KBM-7 (cell line): ENCODE data around the gene AIF1.
A peak's percentile ranks its signal among the peaks of the same experiment; 100 is the strongest.

Source experiments
- DNase-seq: peaks from one replicate; pipeline ENCODE4 v3.0.0-alpha.2; 2015
- in situ Hi-C: fragments of 300-500 bp; cut with MboI; formaldehyde crosslinking; loops from 2 replicates; pipeline ENCODE4 v1.14.3; 2020; ENCODE audit warnings: low sequenced_read_pairs, low pct_unique_long_range_greater_than_20kb, mixed read lengths

Gene AIF1

GRCh38 chr6:31614075-31614619 lies 887 bp upstream of the AIF1 start:
- no peak for DNase-seq
- in situ Hi-C loops, result no loop called here

DNA sequence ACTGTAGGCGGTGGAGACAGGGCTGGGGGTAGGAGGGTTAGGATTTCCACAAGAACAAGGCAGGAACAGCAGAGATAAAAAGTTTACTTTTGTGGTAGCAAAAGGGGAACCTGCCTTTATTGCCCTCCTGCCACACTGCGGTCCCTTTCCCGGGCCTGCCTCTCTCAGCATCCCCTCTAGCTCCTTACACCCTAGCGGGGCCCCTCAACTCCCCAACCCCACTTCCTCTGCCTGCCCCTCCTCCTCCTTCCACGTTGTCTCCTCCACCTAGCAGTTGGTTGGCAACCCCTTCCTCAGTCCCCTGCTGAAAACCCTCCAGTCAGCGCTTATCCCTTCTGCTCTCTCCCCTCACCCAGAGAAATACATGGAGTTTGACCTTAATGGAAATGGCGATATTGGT lies 714 bp downstream of the AIF1 start:
- in situ Hi-C loops, result no loop called here
- peak; percentile 95 for DNase-seq

- in situ Hi-C loops, result no loop called here
- no peak for DNase-seq
Observed at GRCh38 chr6:31617010-31617409, 2.0 kb downstream of the AIF1 start.

GRCh38 chr6:31619805-31620585 lies 5.0 kb downstream of the AIF1 start:
- in situ Hi-C loops, result no loop called here
- DNase-seq, result peak; percentile 100

DNA sequence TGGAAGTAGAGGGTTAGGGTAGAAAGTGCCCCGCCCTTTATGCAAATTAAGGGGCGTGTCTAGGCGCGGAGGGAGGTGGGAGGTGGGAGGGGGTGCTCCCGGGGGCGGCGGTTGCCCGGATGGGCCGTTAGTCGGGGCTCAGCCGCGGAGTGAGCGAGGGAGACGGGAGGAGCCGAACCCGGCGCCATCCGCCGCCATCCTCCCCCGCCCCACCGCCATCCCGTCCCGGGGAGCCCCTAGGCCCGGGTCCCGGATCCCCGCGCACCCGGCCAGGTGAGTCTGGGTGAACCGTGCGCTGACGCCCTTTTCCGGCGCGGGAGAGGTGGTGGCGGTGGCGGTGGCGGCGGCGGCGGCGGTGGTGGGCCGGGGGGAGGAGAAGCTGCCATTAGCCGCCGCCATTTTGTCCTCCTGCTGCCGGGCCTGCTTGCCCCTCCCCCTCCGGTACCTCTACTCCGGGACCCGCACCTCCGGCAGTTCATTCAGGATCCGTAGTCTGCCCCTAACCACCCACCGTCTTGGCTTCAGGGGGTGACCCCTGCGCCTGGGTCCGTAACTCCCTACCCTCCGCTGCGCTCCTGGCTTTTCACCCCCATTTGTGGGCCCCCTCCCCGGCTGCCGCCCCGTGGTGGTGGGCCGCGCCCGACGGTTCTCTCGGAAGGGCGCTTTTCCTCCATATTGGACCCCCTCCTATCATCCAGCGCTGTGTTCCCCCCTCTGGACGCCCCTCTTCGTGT lies 5.7 kb downstream of the AIF1 start, which contains the start of gene PRRC2A:
PRRC2A (plus strand) TSS at position 130 of the 734 bp plus-strand sequence. CDS start 2,075 bp downstream, outside the sequence.
- peak; percentile 66 for DNase-seq
- in situ Hi-C loops, result no loop called here

DNA sequence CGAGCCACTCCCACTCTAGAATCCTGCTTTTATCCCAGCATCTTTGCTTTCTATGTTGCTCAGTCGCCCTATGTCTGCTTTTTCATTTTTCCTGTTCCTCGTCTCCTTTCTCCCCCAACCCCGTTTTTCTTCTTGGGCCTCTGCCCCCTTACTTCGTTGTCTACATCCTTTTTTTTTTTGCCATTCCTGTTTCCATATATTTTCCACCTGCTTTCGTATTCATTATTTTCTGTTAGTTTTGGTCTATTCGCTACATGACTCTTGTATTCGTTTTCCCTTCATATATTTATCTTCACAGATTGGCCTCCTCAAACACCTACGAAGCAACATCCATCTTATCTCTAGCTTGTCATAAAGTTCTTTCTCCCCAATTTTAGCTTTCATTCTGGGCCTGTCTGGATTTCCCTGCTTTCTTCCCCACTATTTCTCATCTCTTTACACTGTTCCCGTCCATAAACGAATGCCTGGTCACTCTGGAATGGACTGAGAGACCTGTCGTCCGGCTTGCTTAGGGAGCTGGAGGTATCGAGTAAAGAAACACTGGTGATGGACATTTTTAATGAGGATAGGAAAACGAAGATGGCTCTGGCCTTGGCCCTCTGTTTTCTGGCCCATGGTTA lies 6.4 kb downstream of the AIF1 start:
- DNase-seq, result no peak
- in situ Hi-C loops, result no loop called here

GRCh38 chr6:31621991-31622390 lies 7.0 kb downstream of the AIF1 start:
- DNase-seq, result no peak
- in situ Hi-C loops, result no loop called here

DNA sequence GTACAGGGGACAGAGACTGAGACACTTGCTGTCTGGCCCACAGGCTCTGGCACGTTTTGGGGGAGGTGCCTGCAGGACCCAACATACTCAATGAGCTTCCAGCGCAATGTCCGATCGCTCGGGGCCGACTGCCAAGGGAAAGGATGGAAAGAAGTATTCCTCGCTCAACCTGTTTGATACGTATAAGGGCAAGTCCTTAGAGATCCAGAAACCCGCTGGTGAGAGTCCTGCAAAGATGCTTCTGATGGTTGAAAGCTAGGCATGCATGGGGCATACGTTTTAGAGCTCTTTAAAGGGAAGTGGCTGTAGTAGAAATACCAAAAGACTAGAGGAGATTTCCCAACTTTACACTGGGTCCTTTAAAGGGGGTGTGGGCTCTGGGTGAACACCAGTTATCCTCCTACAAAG lies 7.7 kb downstream of the AIF1 start:
- in situ Hi-C loops, result no loop called here
- no peak for DNase-seq

DNA sequence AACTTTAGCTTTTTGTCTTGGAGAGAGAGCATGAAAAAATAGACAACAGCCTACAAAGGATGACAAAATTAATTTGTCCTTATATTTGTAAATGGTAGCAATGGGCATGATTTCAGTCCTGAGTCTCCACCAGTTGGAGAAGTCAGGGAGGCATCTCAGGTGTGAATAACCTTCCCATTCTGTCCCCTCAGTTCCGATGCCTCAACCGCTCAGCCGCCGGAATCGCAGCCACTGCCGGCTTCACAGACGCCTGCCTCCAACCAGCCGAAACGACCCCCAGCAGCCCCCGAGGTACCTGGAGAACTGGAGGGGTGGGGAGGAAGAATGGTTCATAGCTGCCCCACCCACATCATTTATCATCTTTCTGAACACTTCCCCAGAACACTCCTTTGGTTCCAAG lies 9.0 kb downstream of the AIF1 start:
- DNase-seq, result no peak
- in situ Hi-C loops, result no loop called here

DNA sequence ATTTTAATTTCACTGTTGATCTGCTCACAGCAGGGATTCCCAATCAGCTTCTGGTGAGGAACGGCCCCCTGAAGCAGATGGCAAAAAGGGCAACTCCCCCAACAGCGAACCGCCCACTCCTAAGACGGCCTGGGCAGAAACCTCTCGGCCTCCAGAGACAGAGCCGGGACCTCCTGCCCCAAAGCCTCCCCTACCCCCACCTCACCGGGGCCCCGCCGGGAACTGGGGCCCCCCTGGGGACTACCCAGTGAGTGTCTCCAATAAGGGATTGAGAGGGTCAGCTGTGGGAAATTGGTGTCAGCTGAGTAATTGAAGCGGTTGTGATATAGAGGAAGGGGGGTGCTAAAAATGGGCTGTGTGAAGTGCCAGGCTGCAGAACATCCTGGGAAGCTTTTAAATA lies 11.9 kb downstream of the AIF1 start:
- in situ Hi-C loops, result no loop called here
- DNase-seq, result no peak

DNA sequence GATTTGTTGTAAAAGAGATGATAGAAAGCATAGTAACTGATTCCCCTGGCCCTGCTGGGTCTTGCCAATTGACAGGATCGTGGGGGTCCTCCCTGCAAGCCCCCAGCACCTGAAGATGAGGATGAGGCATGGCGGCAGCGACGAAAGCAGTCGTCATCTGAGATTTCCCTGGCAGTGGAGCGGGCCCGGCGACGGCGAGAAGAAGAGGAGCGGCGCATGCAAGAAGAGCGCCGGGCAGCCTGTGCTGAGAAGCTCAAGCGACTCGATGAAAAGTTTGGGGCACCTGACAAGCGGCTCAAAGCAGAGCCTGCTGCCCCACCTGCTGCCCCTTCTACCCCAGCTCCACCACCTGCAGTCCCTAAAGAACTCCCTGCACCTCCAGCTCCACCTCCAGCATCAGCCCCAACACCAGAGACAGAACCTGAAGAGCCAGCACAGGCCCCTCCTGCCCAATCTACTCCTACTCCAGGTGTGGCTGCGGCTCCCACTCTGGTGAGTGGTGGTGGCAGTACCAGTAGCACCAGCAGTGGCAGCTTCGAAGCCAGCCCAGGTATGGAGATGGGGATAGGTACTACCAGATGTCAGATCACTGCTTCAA lies 12.8 kb downstream of the AIF1 start:
- in situ Hi-C loops, result no loop called here
- DNase-seq, result no peak

- in situ Hi-C loops, result no loop called here
- no peak for DNase-seq
Observed at GRCh38 chr6:31629014-31629413, 14.0 kb downstream of the AIF1 start.

DNA sequence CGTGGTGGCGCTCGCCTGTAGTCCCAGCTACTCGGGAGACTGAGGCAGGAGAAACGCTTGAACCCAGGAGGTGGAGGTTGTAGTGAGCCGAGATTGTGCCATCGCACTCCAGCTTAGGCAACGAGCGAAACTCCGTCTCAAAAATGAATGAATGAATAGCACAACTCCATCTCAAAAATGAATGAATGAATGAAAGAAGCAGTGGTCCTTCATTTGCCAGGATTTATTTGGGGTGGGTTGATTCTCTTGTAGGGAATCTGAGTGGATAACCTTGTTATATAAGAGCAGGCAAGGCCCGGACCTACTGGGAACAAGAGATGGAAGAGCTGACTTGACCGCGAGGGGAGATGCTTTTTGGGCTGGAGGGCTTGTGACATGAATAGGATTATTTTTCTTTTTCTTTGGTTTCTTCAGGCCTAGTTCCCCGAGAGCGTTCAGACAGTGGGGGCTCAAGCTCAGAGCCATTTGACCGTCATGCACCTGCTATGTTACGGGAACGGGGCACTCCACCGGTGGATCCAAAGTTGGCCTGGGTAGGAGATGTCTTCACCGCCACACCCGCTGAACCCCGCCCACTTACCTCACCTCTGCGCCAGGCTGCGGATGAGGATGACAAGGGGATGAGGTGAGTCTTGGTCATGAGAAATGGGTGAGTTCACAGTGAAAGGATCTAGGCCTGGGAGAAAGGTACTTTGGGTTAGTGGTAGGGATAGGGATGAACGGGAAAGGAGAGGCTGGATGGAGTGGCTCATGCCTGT lies 15.3 kb downstream of the AIF1 start:
- DNase-seq, result no peak
- in situ Hi-C loops, result no loop called here

DNA sequence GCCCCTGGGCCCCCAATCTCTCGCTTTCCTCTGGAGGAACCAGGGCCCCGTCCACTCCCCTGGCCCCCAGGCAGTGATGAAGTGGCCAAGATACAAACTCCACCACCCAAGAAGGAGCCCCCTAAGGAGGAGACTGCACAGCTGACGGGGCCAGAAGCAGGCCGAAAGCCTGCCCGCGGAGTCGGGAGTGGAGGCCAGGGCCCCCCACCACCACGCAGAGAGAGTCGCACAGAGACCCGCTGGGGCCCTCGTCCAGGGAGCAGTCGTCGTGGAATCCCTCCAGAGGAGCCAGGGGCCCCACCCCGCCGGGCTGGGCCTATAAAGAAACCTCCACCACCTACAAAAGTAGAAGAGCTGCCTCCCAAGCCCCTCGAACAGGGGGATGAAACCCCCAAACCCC lies 16.2 kb downstream of the AIF1 start:
- in situ Hi-C loops, result no loop called here
- no peak for DNase-seq

- DNase-seq, result no peak
- in situ Hi-C loops, result no loop called here
Observed at GRCh38 chr6:31631681-31632278, 16.7 kb downstream of the AIF1 start.

DNA sequence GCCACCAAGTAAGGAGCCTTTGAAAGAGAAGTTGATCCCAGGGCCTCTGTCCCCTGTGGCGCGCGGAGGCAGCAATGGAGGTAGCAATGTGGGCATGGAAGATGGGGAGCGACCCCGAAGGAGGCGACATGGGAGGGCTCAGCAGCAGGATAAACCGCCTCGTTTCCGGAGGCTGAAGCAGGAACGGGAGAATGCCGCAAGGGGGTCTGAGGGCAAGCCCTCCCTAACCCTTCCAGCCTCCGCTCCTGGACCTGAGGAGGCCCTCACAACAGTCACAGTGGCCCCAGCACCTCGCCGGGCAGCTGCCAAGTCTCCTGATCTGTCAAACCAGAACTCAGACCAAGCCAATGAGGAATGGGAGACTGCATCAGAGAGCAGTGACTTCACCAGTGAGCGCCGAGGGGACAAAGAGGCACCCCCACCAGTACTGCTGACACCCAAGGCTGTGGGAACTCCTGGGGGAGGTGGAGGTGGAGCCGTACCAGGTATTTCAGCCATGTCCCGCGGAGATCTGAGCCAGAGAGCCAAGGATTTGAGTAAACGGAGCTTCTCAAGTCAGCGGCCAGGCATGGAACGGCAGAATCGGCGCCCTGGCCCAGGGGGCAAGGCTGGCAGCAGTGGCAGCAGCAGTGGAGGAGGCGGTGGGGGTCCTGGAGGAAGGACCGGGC lies 17.4 kb downstream of the AIF1 start:
- in situ Hi-C loops, result no loop called here
- DNase-seq, result no peak

DNA sequence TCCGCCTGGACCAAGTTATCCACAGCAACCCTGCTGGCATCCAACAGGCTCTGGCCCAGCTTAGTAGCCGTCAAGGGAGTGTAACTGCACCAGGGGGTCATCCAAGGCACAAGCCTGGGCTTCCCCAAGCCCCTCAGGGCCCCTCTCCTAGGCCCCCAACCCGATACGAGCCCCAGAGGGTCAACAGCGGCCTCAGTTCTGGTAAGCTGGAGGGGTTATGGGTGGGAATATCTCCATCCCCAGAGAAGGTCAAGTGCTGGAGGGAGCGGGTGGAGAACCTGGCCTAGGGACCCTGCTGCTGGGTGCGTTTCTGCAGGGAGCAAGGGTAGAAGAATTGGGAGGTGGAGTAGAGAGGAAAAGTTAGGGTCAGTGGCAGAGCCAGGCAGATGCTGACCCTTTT lies 18.4 kb downstream of the AIF1 start:
- in situ Hi-C loops, result no loop called here
- DNase-seq, result no peak

DNA sequence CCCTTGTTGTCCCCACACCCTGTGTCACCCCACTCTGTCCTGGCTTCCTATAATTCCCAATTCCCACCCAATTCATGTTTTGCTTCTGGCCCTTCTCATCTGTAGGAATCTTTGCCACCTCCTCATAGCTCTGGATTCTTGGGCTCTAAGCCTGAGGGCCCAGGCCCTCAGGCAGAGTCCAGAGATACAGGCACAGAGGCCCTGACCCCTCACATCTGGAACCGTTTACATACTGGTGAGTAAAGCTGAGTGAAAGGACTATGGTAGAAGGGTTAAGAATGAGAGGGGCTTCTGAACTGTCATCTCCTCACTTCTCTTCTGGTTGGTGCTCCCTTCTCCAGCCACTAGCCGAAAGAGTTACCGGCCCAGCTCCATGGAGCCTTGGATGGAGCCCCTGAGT lies 19.1 kb downstream of the AIF1 start:
- in situ Hi-C loops, result no loop called here

More for the DNA sequence above, 19.1 kb downstream of the AIF1 start:
- DNase-seq, result no peak
